22Rv1 (cell line): ENCODE measurements around the gene CTU2.

Experiments used
- ZFX ChIP-seq: fragments of 450-650 bp; IDR thresholded peaks from 2 replicates; pipeline ENCODE4 v1.6.1; 2017; ENCODE audit warnings: antibody characterized with exemption, borderline replicate concordance
- TF ChIP-seq, protein P1 (sequence below): fragments of 450-650 bp; IDR thresholded peaks from 2 replicates; pipeline ENCODE4 v1.5.1; 2017; ENCODE audit warnings: mild to moderate bottlenecking

DNA sequence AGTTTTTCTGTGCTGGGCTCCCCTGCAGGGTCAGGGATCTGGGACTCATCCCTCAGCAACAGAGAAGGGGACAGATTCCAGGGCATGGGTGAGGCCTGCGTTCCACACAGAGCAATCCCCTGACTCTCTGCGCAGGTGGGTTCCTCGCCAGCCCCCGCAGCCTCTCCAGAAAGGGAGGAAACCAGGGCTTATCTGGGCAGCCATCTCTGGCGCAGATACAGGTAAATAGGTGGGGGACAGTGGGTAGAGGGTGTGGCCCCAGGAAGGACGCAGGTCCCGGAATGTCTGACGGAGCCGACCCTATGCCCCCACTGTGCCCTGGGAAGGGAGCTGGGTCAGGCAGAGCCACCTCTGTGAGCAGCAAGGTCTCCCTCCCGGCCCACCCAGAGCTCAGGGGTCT, 55.5 kb downstream of the CTU2 start:
- TF ChIP-seq, protein P1, sequence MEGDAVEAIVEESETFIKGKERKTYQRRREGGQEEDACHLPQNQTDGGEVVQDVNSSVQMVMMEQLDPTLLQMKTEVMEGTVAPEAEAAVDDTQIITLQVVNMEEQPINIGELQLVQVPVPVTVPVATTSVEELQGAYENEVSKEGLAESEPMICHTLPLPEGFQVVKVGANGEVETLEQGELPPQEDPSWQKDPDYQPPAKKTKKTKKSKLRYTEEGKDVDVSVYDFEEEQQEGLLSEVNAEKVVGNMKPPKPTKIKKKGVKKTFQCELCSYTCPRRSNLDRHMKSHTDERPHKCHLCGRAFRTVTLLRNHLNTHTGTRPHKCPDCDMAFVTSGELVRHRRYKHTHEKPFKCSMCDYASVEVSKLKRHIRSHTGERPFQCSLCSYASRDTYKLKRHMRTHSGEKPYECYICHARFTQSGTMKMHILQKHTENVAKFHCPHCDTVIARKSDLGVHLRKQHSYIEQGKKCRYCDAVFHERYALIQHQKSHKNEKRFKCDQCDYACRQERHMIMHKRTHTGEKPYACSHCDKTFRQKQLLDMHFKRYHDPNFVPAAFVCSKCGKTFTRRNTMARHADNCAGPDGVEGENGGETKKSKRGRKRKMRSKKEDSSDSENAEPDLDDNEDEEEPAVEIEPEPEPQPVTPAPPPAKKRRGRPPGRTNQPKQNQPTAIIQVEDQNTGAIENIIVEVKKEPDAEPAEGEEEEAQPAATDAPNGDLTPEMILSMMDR, result no peak
- TF ChIP-seq ZFX, result no peak
